GM12878 (cell line): Measurements from ENCODE around the gene CAV2. TPM values are rescaled to one million over a fixed set of nuclear protein-coding genes. Genes with fewer than 3 reads are reported as not detected.

ENCODE experiments used
- ATAC-seq: fragments of 200-7000 bp; cut with Tn5 transposase; 3 replicates; pipeline ENCODE4 v1.9.1; 2020; ENCODE audit warnings: mild to moderate bottlenecking, moderate library complexity
- BruUV-seq: library from RNA; stranded (reverse); fragments of 400-500 nt; replicated peaks from 2 replicates; lab custom pipeline; 2021; lab: Mats Ljungman, UMichigan
- CTCF ChIA-PET: fragments of 300-600 bp; sonication (Branson Sonifier 250); formaldehyde crosslinking; extraction: SDS; loops from one replicate; lab custom pipeline; 2021; ENCODE audit warnings: inconsistent platforms; lab: Yijun Ruan, JAX
- POLR2A ChIA-PET: fragments of 350-600 bp; formaldehyde crosslinking; extraction: SDS; loops from one replicate; lab custom pipeline; 2021; ENCODE audit warnings: inconsistent platforms; lab: Charles Lee
- RAD21 ChIA-PET: fragments of 300-600 bp; sonication (Branson Sonifier 250); formaldehyde crosslinking; loops from one replicate; lab custom pipeline; 2023; ENCODE audit warnings: antibody characterized with exemption; ENCODE audit not compliant: unreplicated experiment; lab: Charles Lee
- SMC1A ChIA-PET: fragments of 300-600 bp; sonication (Branson Sonifier 250); formaldehyde crosslinking; loops from one replicate; lab custom pipeline; 2023; ENCODE audit not compliant: unreplicated experiment, uncharacterized antibody; lab: Charles Lee
- DNase-seq: peaks from one replicate; pipeline ENCODE4 v3.0.0-alpha.2; 2011; ENCODE audit warnings: low read depth, low spot score
- FAIRE-seq: peaks from 3 replicates; lab custom pipeline; 2011; peaks lifted over from hg19 to GRCh38; lab: Jason Lieb, UNC
- H2AFZ ChIP-seq: 2 replicates; pipeline ENCODE4 v1.6.0; 2011; ENCODE audit warnings: low read depth, low read length, control low read depth; ENCODE audit not compliant: control insufficient read depth
- H3K27ac ChIP-seq: 2 replicates; pipeline ENCODE4 v1.5.1; 2011; ENCODE audit warnings: control low read depth; ENCODE audit not compliant: control insufficient read depth, insufficient read depth
- H3K27me3 ChIP-seq, 2 experiments: replicated peaks in 1 of 2; 2 replicates each; pipeline versions ENCODE4 v1.6.0 to v1.6.1; 2011; ENCODE audit warnings: low read length in 1 of 2; ENCODE audit not compliant: control insufficient read depth in 2 of 2, insufficient read depth in 2 of 2
- H3K36me3 ChIP-seq, 2 experiments: 2 replicates each; pipeline ENCODE4 v1.5.1; 2011; ENCODE audit warnings: low read length in 1 of 2; ENCODE audit not compliant: control insufficient read depth in 2 of 2, insufficient read depth in 2 of 2
- H3K4me1 ChIP-seq: 2 replicates; pipeline ENCODE4 v1.6.1; 2011; ENCODE audit warnings: mild to moderate bottlenecking, low read length, moderate library complexity, mixed read lengths; ENCODE audit not compliant: control insufficient read depth, insufficient read depth
- H3K4me2 ChIP-seq: 2 replicates; pipeline ENCODE4 v1.6.0; 2011; ENCODE audit warnings: control low read depth; ENCODE audit not compliant: control insufficient read depth, insufficient read depth
- H3K4me3 ChIP-seq: fragments of 200-600 bp; sonication (generic); 2 replicates; pipeline ENCODE4 v1.5.1; 2016
- H3K79me2 ChIP-seq: 2 replicates; pipeline ENCODE4 v1.6.0; 2011; ENCODE audit warnings: low read length; ENCODE audit not compliant: control insufficient read depth, insufficient read depth
- H3K9ac ChIP-seq: 2 replicates; pipeline ENCODE4 v1.8.0; 2011; ENCODE audit warnings: low read length, control low read depth, mixed read lengths; ENCODE audit not compliant: control insufficient read depth, insufficient read depth
- H3K9me3 ChIP-seq: replicated peaks from 3 replicates; pipeline ENCODE4 v1.5.1; 2011; ENCODE audit warnings: mild to moderate bottlenecking, low read length; ENCODE audit not compliant: control insufficient read depth, insufficient read depth
- H4K20me1 ChIP-seq: 2 replicates; pipeline ENCODE4 v1.6.0; 2011; ENCODE audit not compliant: control insufficient read depth, insufficient read depth
- CBX5 ChIP-seq: sonication (generic); IDR thresholded peaks from 2 replicates; pipeline ENCODE4 v1.6.1; 2016; ENCODE audit warnings: low read depth, moderate library complexity, mild to moderate bottlenecking, inconsistent platforms
- ELK1 ChIP-seq: IDR thresholded peaks from 2 replicates; pipeline ENCODE4 v1.6.1; 2012; ENCODE audit warnings: low read depth, low read length, improper control_type of control experiment
- KDM1A ChIP-seq: fragments of 200-600 bp; sonication (generic); IDR thresholded peaks from 2 replicates; pipeline ENCODE4 v1.6.1; 2016; ENCODE audit warnings: borderline replicate concordance
- LARP7 ChIP-seq: fragments of 450-650 bp; IDR thresholded peaks from 2 replicates; pipeline ENCODE4 v1.6.1; 2017; ENCODE audit warnings: mild to moderate bottlenecking
- POLR2A ChIP-seq: IDR thresholded peaks from 2 replicates; pipeline ENCODE4 v1.6.1; 2011; ENCODE audit warnings: low read depth, mild to moderate bottlenecking, low read length
- RFX5 ChIP-seq: IDR thresholded peaks from 2 replicates; pipeline ENCODE4 v1.6.1; 2011; ENCODE audit warnings: low read depth, low read length, improper control_type of control experiment
- SREBF1 ChIP-seq: IDR thresholded peaks from 2 replicates; pipeline ENCODE4 v1.6.1; 2012; ENCODE audit warnings: mild to moderate bottlenecking, low read length
- YBX1 ChIP-seq: fragments of 450-650 bp; IDR thresholded peaks from 2 replicates; pipeline ENCODE4 v1.6.1; 2016; ENCODE audit warnings: antibody characterized with exemption
- ZBTB11 ChIP-seq: fragments of 450-650 bp; formaldehyde crosslinking; IDR thresholded peaks from 2 replicates; pipeline ENCODE4 v1.5.0; 2022; ENCODE audit warnings: mild to moderate bottlenecking, missing genetic modification characterization
- ZBTB40 ChIP-seq: fragments of 450-650 bp; IDR thresholded peaks from 2 replicates; pipeline ENCODE4 v1.6.1; 2016; ENCODE audit warnings: mild to moderate bottlenecking, moderate library complexity, borderline replicate concordance
- WGBS: methylation state at CpG from one replicate; pipeline ENCODE4 v1.1.6; 2016; ENCODE audit warnings: low lambda C conversion rate; ENCODE audit not compliant: insufficient replicate concordance, insufficient coverage; ENCODE audit errors: missing lambda C conversion rate; 5-methylcytosine and 5-hydroxymethylcytosine counted together
- in situ Hi-C: fragments of 300-500 bp; cut with MboI; formaldehyde crosslinking; loops from 9 replicates; pipeline ENCODE4 v1.14.3; 2018; ENCODE audit warnings: mixed read lengths
- intact Hi-C: fragments of 100-400 bp; cut with micrococcal nuclease; formaldehyde crosslinking; loops from one replicate; pipeline ENCODE4 v1.14.2; 2022; ENCODE audit not compliant: unreplicated experiment
- polyA plus RNA-seq, 11 experiments: library from polyadenylated mRNA; depleted of rRNA in 4 of 11; unstranded in 6 of 11; stranded (reverse) in 5 of 11; fragments of >200 nt; fragmentation: Nextera tagmentation in 4 of 11; fragmentation: Illumina TruSeq in 1 of 11; extraction: Ambion mirVana in 4 of 11; extraction: Trizol in 1 of 11; gene quantifications; 1 replicate in 1 of 11; 2 replicates in 10 of 11; pipeline versions ENCODE4 v1.2.1 to v1.2.3, GENCODE V29; 2011 to 2016; ENCODE audit warnings: inconsistent platforms in 2 of 11, missing spikeins in 2 of 11, low read depth in 1 of 11
- total RNA-seq, 4 experiments: library from RNA; depleted of rRNA in 3 of 4; stranded (reverse); fragments of >200 nt in 3 of 4; fragmentation: Illumina TruSeq in 1 of 4; extraction: Trizol in 1 of 4; gene quantifications; 2 replicates each; pipeline versions ENCODE4 v1.2.1 to v1.2.3, GENCODE V29; 2013 to 2021

Gene CAV2
- total and polyA plus RNA-seq, 10 of the 15 experiments (the other 5 are each of a cell fraction or from before 2014, with no cell fraction given), result 0.77 to 11.4 (median 2.5) TPM

- no peak for TF ChIP-seq ZBTB40
- TF ChIP-seq YBX1, result no peak
- no peak for TF ChIP-seq RFX5
Observed at GRCh38 chr7:116527521-116527920, 28.0 kb downstream of the CAV2 start (continued).

- Histone ChIP-seq H3K9me3 (no peaks in the 10 kb centered on the region), H3K79me2 (no peaks in the 10 kb centered on the region), H2AFZ (no peak overlapping the region), H3K27ac (no peak overlapping the region), H3K4me3 (no peak overlapping the region), H3K9ac (no peak overlapping the region), H3K4me1 (peaks cover 26% of the 10 kb centered on the region), H3K27me3 (0 out of 4 replicates have a peak, but pooled peaks cover 0 to 3% of the 10 kb centered on the region in 2 experiments), H3K36me3 (no peaks in the 10 kb centered on the region), H3K4me2 (no peak overlapping the region), H4K20me1 (no peaks in the 10 kb centered on the region)
- ATAC-seq, result no peak
- intact Hi-C loops, result loop anchor here (5.0 kb wide), 1 partner anchor 356 kb away; no protein-coding TSS in a partner anchor
- SMC1A ChIA-PET, result interaction anchor here (0.9 to 2.1 kb wide), 4 partner anchors 24 to 348 kb away, joined by 3 to 9 read pairs (median 3); no protein-coding TSS in a partner anchor
- BruUV-seq, result no TSS peak
- in situ Hi-C loops, result no loop called here
- RAD21 ChIA-PET, result interaction anchor here (0.8 to 3.1 kb wide), 3 partner anchors 49 to 268 kb away, joined by 3 to 20 read pairs (median 7); no protein-coding TSS in a partner anchor
- WGBS, result 82% methylated on average over 3 of the region's 3 CpGs
- peak; percentile 13 for FAIRE-seq
- no peak for DNase-seq
- CTCF ChIA-PET, result interaction anchor here (0.7 to 3.1 kb wide), 8 partner anchors 14 to 318 kb away, joined by 3 to 29 read pairs (median 3); partner anchors contain the start of gene TES
- POLR2A ChIA-PET, result no interaction called here
- TF ChIP-seq POLR2A (no peak), KDM1A (no peak), ZBTB11 (CRISPR knock-in tag) (no peak), ELK1 (no peak), CBX5 (no peak), LARP7 (no peak), SREBF1 (no peak)
Observed at GRCh38 chr7:116528008-116528789, 28.7 kb downstream of the CAV2 start.
